GM18505 (cell line): ENCODE measurements around the gene RAET1E.
A peak's percentile ranks its signal among the peaks of the same experiment; 100 is the strongest.
"Not testable (repeated sequence)": the region's sequence is repeated elsewhere in the genome, so short reads cannot be mapped to it uniquely, and the experiment has no call there.

Experiments used
- ATAC-seq: cut with Tn5 transposase; IDR thresholded peaks from one replicate; pipeline ENCODE4 v1.9.1; 2021; ENCODE audit not compliant: unreplicated experiment
- POLR2A ChIP-seq: IDR thresholded peaks from 4 replicates; pipeline ENCODE4 v1.6.1; 2011; ENCODE audit warnings: borderline replicate concordance; ENCODE audit not compliant: insufficient read depth, insufficient read length; ENCODE audit errors: extremely low read depth

Gene RAET1E

GRCh38 chr6:149859938-149860337, 38.0 kb downstream of the RAET1E start:
- ATAC-seq = no peak
- TF ChIP-seq POLR2A = no peak

DNA sequence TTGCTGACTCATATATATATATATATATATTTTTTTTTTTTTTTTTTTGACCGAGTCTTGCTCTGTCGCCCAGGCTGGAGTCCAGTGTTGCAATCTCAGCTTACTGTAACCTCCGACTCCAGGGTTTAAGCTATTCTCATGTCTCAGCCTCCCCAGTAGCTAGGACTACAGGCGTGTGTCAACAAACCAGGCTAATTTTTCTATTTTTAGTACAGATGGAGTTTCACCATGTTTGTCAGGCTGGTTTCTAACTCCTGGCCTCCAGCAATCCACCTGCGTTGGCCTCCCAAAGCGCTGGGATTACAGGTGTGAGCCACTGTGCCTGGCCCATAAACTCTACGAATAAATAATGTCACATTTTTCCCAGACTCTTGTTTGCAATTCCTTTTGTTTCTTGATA, 38.5 kb downstream of the RAET1E start:
- TF ChIP-seq POLR2A = no peak
- no peak for ATAC-seq

- no peak for TF ChIP-seq POLR2A
- no peak for ATAC-seq
These were observed 40.4 kb downstream of the RAET1E start for GRCh38 chr6:149857541-149857940.

GRCh38 chr6:149856256-149856994, 41.5 kb downstream of the RAET1E start:
- no peak for TF ChIP-seq POLR2A
- no peak for ATAC-seq

DNA sequence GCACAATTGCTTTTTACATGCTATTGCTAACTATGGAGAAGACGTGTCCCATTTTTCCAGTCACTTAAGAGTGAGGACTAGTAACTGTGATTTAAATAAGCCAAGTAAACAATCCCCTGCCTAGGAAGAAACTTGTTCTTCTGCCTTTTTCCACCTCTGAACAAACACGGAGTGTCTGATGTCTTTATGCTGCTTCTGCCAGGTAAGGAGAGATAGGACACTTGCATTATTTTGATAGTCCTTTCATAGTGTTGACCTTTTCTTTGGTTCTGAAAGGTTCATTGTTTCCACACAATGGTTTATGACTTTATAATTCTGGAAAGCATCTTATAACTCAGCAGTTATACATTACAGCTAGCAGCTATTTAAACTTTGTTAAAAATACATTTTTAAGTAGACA, 42.2 kb downstream of the RAET1E start:
- TF ChIP-seq POLR2A = no peak
- ATAC-seq = no peak

- TF ChIP-seq POLR2A = no peak
- no peak for ATAC-seq
These were observed 42.8 kb downstream of the RAET1E start for GRCh38 chr6:149855040-149855654.

GRCh38 chr6:149854532-149854931, 43.4 kb downstream of the RAET1E start:
- no peak for TF ChIP-seq POLR2A
- ATAC-seq = no peak

- not testable (repeated sequence) for ATAC-seq
These were observed 43.9 kb downstream of the RAET1E start for GRCh38 chr6:149854017-149854416.

GRCh38 chr6:149852881-149853280, 45.0 kb downstream of the RAET1E start:
- no peak for TF ChIP-seq POLR2A
- no peak for ATAC-seq

DNA sequence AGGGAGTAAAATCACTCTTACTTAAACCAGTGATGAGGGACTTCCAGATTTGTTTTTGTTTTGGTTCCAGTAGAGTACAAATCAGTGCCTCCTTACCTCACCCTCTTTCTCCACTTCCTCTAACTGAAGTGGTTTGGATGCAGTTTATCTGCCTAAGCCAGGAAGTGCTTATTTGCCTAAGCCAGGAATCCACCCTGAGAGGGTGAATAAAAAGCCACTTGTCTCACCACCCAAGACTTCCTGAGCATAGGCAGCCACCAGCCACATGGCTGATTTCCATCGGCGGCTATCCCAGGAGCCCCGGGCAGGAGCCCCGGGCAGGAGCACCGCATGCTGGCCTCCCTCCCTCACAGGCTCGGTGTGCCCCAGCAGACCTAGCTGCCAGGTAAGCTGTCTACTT, 45.7 kb downstream of the RAET1E start:
- peak; percentile 59 for ATAC-seq
- no peak for TF ChIP-seq POLR2A

- TF ChIP-seq POLR2A = no peak
- no peak for ATAC-seq
These were observed 46.3 kb downstream of the RAET1E start for GRCh38 chr6:149851461-149852110.

DNA sequence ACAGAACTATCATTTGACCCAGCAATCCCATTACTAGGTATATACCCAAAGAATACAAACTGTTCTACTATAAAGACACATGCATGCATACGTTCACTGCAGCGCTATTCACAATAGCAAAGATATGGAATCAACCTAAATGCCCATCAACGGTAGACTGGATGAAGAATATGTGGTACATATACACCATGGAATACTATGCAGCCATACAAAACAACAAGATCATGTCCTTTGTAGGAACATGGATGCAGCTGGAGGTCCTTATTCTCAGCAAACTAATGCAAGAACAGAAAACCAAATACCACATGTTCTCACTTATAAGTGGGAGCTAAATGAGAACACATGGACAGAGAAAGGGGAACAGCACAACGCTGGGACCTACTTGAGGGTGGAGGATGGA, 49.6 kb downstream of the RAET1E start:
- not testable (repeated sequence) for ATAC-seq
